KMS-11 (cell line): ENCODE measurements around the gene HNRNPU.

Experiments used
- H2AFZ ChIP-seq: fragments of 200-600 bp; sonication (generic); 2 replicates; pipeline ENCODE4 v1.6.1; 2016; ENCODE audit warnings: antibody characterized with exemption, mixed run types, low read depth
- H3K27ac ChIP-seq: fragments of 200-600 bp; sonication (generic); 2 replicates; pipeline ENCODE4 v1.6.1; 2016; ENCODE audit warnings: mild to moderate bottlenecking, mixed run types
- H3K27me3 ChIP-seq: fragments of 200-600 bp; sonication (generic); 2 replicates; pipeline ENCODE4 v1.6.1; 2017; ENCODE audit warnings: mild to moderate bottlenecking, low read depth, mixed run types, moderate library complexity; ENCODE audit not compliant: insufficient read depth
- H3K36me3 ChIP-seq: fragments of 200-600 bp; sonication (generic); 2 replicates; pipeline ENCODE4 v1.6.1; 2017; ENCODE audit warnings: mild to moderate bottlenecking, mixed run types; ENCODE audit not compliant: insufficient read depth
- H3K4me1 ChIP-seq: fragments of 200-600 bp; sonication (generic); 2 replicates; pipeline ENCODE4 v1.6.1; 2016; ENCODE audit warnings: mild to moderate bottlenecking, low read depth, mixed run types; ENCODE audit not compliant: poor library complexity, severe bottlenecking
- H3K4me2 ChIP-seq: fragments of 200-600 bp; sonication (generic); 2 replicates; pipeline ENCODE4 v1.7.0; 2016; ENCODE audit warnings: mild to moderate bottlenecking, mixed run types
- H3K4me3 ChIP-seq: fragments of 200-600 bp; sonication (generic); IDR thresholded peaks from 2 replicates; pipeline ENCODE4 v1.6.1; 2017; ENCODE audit warnings: low read depth, low read length, mixed read lengths; ENCODE audit not compliant: insufficient read depth
- H3K79me2 ChIP-seq: fragments of 200-600 bp; sonication (generic); 2 replicates; pipeline ENCODE4 v1.6.1; 2016; ENCODE audit warnings: low read depth, mixed run types; ENCODE audit not compliant: insufficient read depth
- H3K9ac ChIP-seq: fragments of 200-600 bp; sonication (generic); 2 replicates; pipeline ENCODE4 v1.6.1; 2016; ENCODE audit warnings: mild to moderate bottlenecking, mixed run types
- H4K20me1 ChIP-seq: fragments of 200-600 bp; sonication (generic); 2 replicates; pipeline ENCODE4 v1.6.1; 2016; ENCODE audit warnings: mild to moderate bottlenecking, mixed run types; ENCODE audit not compliant: insufficient read depth
- TF ChIP-seq, protein P1 (sequence below): fragments of 200-600 bp; sonication (generic); conservative IDR thresholded peaks from 2 replicates; pipeline ENCODE4 v1.6.1; 2017; ENCODE audit warnings: low read depth, mild to moderate bottlenecking, antibody characterized with exemption, low read length, moderate library complexity, mixed read lengths

Gene HNRNPU

GRCh38 chr1:244869950-244870349, 5.6 kb upstream of the HNRNPU start:
- Histone ChIP-seq H3K4me1 (peaks cover 3% of the 10 kb centered on the region), H3K27me3 (no peaks in the 10 kb centered on the region), H3K27ac (no peak overlapping the region), H3K4me3 (no peak overlapping the region), H3K79me2 (no peaks in the 10 kb centered on the region), H2AFZ (no peak overlapping the region), H3K36me3 (no peaks in the 10 kb centered on the region), H3K9ac (no peak overlapping the region), H3K4me2 (no peak overlapping the region), H4K20me1 (no peaks in the 10 kb centered on the region)
- TF ChIP-seq, protein P1, sequence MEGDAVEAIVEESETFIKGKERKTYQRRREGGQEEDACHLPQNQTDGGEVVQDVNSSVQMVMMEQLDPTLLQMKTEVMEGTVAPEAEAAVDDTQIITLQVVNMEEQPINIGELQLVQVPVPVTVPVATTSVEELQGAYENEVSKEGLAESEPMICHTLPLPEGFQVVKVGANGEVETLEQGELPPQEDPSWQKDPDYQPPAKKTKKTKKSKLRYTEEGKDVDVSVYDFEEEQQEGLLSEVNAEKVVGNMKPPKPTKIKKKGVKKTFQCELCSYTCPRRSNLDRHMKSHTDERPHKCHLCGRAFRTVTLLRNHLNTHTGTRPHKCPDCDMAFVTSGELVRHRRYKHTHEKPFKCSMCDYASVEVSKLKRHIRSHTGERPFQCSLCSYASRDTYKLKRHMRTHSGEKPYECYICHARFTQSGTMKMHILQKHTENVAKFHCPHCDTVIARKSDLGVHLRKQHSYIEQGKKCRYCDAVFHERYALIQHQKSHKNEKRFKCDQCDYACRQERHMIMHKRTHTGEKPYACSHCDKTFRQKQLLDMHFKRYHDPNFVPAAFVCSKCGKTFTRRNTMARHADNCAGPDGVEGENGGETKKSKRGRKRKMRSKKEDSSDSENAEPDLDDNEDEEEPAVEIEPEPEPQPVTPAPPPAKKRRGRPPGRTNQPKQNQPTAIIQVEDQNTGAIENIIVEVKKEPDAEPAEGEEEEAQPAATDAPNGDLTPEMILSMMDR = no peak

DNA sequence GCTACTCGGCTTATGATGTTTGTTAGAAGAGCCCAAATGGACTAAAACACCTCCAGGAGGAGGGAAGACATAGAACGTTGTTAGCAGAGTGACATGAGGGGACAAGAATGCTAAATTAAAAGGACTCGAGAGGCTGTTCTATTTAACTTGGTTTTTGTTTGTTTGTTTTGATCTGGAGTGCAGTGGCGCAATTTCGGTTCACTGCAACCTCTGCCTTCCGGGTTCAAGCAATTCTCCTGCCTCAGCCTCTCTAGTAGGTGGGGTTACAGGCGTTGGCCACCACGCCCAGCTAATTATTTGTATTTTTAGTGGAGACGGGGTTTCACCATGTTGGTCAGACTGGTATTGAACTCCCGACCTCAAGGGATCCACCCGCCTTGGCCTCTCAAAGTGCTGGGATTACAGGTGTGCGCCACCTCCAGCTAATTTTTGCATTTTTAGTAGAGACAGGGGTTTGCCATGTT, 5.1 kb upstream of the HNRNPU start:
- TF ChIP-seq, protein P1 = no peak
- Histone ChIP-seq H3K4me2 (no peak overlapping the region), H2AFZ (no peak overlapping the region)

GRCh38 chr1:244868484-244869363, 4.4 kb upstream of the HNRNPU start:
- H3K9ac ChIP-seq = no peak overlapping the region
- no peak overlapping the region for H3K4me2 ChIP-seq
- peaks cover 4% of the 10 kb centered on the region for H3K4me1 ChIP-seq
- H4K20me1 ChIP-seq = no peaks in the 10 kb centered on the region
- no peaks in the 10 kb centered on the region for H3K27me3 ChIP-seq
- H2AFZ ChIP-seq = no peak overlapping the region
- no peak overlapping the region for H3K4me3 ChIP-seq
- peaks cover 6% of the 10 kb centered on the region for H3K79me2 ChIP-seq
- no peaks in the 10 kb centered on the region for H3K36me3 ChIP-seq
- H3K27ac ChIP-seq = no peak overlapping the region
- TF ChIP-seq, protein P1 = no peak

More for the DNA sequence above, 5.1 kb upstream of the HNRNPU start:
- H3K4me3 ChIP-seq = no peak overlapping the region
- H3K4me1 ChIP-seq = peaks cover 4% of the 10 kb centered on the region
- H4K20me1 ChIP-seq = no peaks in the 10 kb centered on the region
- no peak overlapping the region for H3K9ac ChIP-seq
- H3K27ac ChIP-seq = no peak overlapping the region
- H3K79me2 ChIP-seq = no peaks in the 10 kb centered on the region
- no peaks in the 10 kb centered on the region for H3K36me3 ChIP-seq
- H3K27me3 ChIP-seq = no peaks in the 10 kb centered on the region

DNA sequence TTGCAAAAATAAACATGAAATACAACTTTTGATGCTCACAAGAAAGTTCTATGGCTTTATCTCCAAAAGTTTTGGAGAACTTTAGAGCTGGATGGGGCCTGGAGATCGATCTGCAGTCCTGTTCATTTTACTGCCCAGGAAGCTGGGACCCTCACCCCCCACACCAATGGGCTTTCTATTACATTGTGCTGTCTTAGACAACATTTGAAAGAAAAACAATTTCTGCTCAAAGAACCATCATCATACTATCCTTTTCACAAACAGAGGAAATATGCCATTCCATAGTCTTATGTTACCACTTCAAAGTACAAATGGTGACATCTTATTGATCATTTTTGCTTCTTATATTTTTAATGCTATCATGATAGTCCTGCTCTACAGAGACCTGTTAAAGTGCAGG, 2.0 kb upstream of the HNRNPU start:
- Histone ChIP-seq H3K4me1 (peaks cover 8% of the 10 kb centered on the region), H4K20me1 (peaks cover 14% of the 10 kb centered on the region), H3K27me3 (no peaks in the 10 kb centered on the region), H3K4me3 (no peak overlapping the region), H3K9ac (no peak overlapping the region), H3K36me3 (peaks cover 8% of the 10 kb centered on the region; the same call in 1 of the 2 replicates), H2AFZ (no peak overlapping the region), H3K27ac (no peak overlapping the region), H3K79me2 (peaks cover 25% of the 10 kb centered on the region), H3K4me2 (no peak overlapping the region)
- TF ChIP-seq, protein P1 = no peak
